ENCODE results near the gene AFF3. TPM values are rescaled to one million over a fixed set of nuclear protein-coding genes. Genes with fewer than 3 reads are reported as not detected.

The AFF3 gene
- total and polyA plus RNA-seq, 2 of the 4 experiments (the other 2 are of a cell fraction): 12.9 to 14.3 TPM

DNA sequence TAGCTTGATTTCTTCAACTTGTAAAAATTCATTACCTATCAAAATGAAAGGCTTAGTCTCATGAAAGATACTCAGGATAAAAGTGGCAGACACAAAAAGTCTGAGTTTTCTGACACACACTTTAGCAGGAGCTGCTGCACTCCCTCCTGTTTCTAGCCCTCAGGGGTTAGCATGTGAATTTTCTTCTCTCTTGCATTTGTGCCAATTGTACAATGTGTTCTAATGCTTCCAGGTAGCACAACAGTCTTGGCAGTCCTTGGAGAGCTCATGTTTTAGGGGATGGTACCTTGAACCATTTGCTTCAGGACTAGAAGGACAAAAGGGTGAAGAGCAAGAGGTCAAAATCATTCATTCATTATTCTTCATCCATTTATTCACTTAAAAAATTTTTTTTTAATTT is 316.8 kb downstream of the AFF3 start:
- Histone ChIP-seq H2AK5ac (ENCODE audit: low read depth, low read length) (no peak overlapping the region), H3K4me2 (ENCODE audit: low read depth, low read length) (no peak overlapping the region), H3K18ac (ENCODE audit: low read depth, low read length) (no peak overlapping the region; the same call in 1 of the 2 replicates), H4K5ac (ENCODE audit: low read depth, low read length) (peak overlapping the region; percentile 79; the same call in 1 of the 2 replicates), H2BK15ac (ENCODE audit: low read depth, low read length) (peak overlapping the region; percentile 28; the same call in 1 of the 3 replicates), H3K56ac (ENCODE audit: extremely low read depth, insufficient read depth, low read length) (no peak overlapping the region), H3K27ac (ENCODE audit: insufficient read depth, low read length) (no peak overlapping the region), H3K4ac (ENCODE audit: low read depth, low read length) (peak overlapping the region; percentile 59), H3K36me3 (ENCODE audit: control insufficient read depth, insufficient read depth, low read length) (peaks cover 16% of the 10 kb centered on the region), H2BK120ac (ENCODE audit: low read depth, low read length) (peak overlapping the region; percentile 27; the same call in 1 of the 2 replicates), H2AK9ac (replicated peaks; ENCODE audit: low read depth, low read length, poor library complexity) (no peak overlapping the region), H3K23ac (ENCODE audit: low read depth, low read length) (peak overlapping the region; percentile 42; the same call in 1 of the 2 replicates), H4K8ac (ENCODE audit: low read depth in 2 of 2, low read length in 2 of 2) (peak overlapping the region in 1 of 2 experiments; percentile 38; a peak in 1 of 4 replicates), H3K27me3 (ENCODE audit: control insufficient read depth, insufficient read depth, low read length) (no peaks in the 10 kb centered on the region), H3K14ac (replicated peaks; ENCODE audit: low read depth, low read length) (no peak overlapping the region), H4K91ac (ENCODE audit: insufficient read depth, low read depth, low read length) (peak overlapping the region; percentile 58), H4K20me1 (ENCODE audit: insufficient read depth, low read length) (no peaks in the 10 kb centered on the region), H3K4me3 (ENCODE audit: insufficient read depth, low read depth, low read length) (no peak overlapping the region), H3K9ac (ENCODE audit: low read depth, low read length) (no peak overlapping the region), H2AFZ (replicated peaks; ENCODE audit: low read length, poor library complexity) (no peak overlapping the region), H3K9me3 (ENCODE audit: control insufficient read depth, insufficient read depth, low read length) (no peaks in the 10 kb centered on the region), H3K4me1 (ENCODE audit: control insufficient read depth, insufficient read depth, low read length) (peaks cover 14% of the 10 kb centered on the region), H2BK5ac (ENCODE audit: low read depth, low read length, poor library complexity, severe bottlenecking) (no peak overlapping the region), H2BK20ac (ENCODE audit: low read depth, low read length) (no peak overlapping the region), H3K79me1 (ENCODE audit: low read depth in 1 of 2, low read length in 2 of 2) (peaks cover 4 to 18% of the 10 kb centered on the region in 2 experiments; a peak in 3 of 4 replicates), H3K9me1 (ENCODE audit: insufficient read depth, low read length) (peaks cover 4% of the 10 kb centered on the region; the same call in 1 of the 2 replicates)
- CTCF ChIA-PET: interaction anchor here (0.6 to 1.1 kb wide), 2 partner anchors 56 to 324 kb away, joined by 3 read pairs; no protein-coding TSS in a partner anchor
- DNase-seq: no peak
- intact Hi-C loops (cut with micrococcal nuclease) (no loop called here), in situ Hi-C loops (cut with MboI; ENCODE audit: low sequenced_read_pairs) (no loop called here), dilution Hi-C loops (cut with HindIII; ENCODE audit: low sequenced_read_pairs, unreplicated experiment) (no loop called here)
- ATAC-seq (ENCODE audit: low read depth): no peak
- POLR2A ChIA-PET (ENCODE audit: unreplicated experiment): no interaction called here
- BruUV-seq (replicated peaks): no TSS peak
- no peak for TF ChIP-seq MAZ (IDR thresholded peaks at IDR 0.05; ENCODE audit: borderline replicate concordance, low read depth, low read length)
- TF ChIP-seq CHD1 (IDR thresholded peaks at IDR 0.05; ENCODE audit: low read depth, low read length): no peak
- no peak for TF ChIP-seq CEBPB (IDR thresholded peaks at IDR 0.05; ENCODE audit: low read depth, low read length)
- no peak for TF ChIP-seq BHLHE40 (IDR thresholded peaks at IDR 0.05; ENCODE audit: low read depth, low read length)
- TF ChIP-seq, protein P1, sequence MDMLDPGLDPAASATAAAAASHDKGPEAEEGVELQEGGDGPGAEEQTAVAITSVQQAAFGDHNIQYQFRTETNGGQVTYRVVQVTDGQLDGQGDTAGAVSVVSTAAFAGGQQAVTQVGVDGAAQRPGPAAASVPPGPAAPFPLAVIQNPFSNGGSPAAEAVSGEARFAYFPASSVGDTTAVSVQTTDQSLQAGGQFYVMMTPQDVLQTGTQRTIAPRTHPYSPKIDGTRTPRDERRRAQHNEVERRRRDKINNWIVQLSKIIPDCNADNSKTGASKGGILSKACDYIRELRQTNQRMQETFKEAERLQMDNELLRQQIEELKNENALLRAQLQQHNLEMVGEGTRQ (IDR thresholded peaks at IDR 0.05; ENCODE audit: low read depth, low read length): no peak
- TF ChIP-seq SMC3 (IDR thresholded peaks at IDR 0.05; ENCODE audit: low read depth, low read length): no peak
- TF ChIP-seq RCOR1 (IDR thresholded peaks at IDR 0.05; ENCODE audit: insufficient replicate concordance, low read length): no peak
- no peak for TF ChIP-seq POLR2A (IDR thresholded peaks at IDR 0.05; ENCODE audit: low read depth, low read length)
- TF ChIP-seq FOS (IDR thresholded peaks at IDR 0.05; ENCODE audit: low read depth, low read length): no peak
- TF ChIP-seq RFX5 (IDR thresholded peaks at IDR 0.05; ENCODE audit: low read depth, low read length): no peak
- no peak for TF ChIP-seq MXI1 (IDR thresholded peaks at IDR 0.05; ENCODE audit: borderline replicate concordance, low read depth, low read length)
- TF ChIP-seq RAD21 (IDR thresholded peaks at IDR 0.05; ENCODE audit: low read length): no peak
- TF ChIP-seq, protein P2, sequence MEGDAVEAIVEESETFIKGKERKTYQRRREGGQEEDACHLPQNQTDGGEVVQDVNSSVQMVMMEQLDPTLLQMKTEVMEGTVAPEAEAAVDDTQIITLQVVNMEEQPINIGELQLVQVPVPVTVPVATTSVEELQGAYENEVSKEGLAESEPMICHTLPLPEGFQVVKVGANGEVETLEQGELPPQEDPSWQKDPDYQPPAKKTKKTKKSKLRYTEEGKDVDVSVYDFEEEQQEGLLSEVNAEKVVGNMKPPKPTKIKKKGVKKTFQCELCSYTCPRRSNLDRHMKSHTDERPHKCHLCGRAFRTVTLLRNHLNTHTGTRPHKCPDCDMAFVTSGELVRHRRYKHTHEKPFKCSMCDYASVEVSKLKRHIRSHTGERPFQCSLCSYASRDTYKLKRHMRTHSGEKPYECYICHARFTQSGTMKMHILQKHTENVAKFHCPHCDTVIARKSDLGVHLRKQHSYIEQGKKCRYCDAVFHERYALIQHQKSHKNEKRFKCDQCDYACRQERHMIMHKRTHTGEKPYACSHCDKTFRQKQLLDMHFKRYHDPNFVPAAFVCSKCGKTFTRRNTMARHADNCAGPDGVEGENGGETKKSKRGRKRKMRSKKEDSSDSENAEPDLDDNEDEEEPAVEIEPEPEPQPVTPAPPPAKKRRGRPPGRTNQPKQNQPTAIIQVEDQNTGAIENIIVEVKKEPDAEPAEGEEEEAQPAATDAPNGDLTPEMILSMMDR (conservative IDR thresholded peaks at IDR 0.05; ENCODE audit: low read depth, low read length): no peak

All from IMR-90 (cell line).